Measurements from ENCODE around the gene RMRP.

DNA sequence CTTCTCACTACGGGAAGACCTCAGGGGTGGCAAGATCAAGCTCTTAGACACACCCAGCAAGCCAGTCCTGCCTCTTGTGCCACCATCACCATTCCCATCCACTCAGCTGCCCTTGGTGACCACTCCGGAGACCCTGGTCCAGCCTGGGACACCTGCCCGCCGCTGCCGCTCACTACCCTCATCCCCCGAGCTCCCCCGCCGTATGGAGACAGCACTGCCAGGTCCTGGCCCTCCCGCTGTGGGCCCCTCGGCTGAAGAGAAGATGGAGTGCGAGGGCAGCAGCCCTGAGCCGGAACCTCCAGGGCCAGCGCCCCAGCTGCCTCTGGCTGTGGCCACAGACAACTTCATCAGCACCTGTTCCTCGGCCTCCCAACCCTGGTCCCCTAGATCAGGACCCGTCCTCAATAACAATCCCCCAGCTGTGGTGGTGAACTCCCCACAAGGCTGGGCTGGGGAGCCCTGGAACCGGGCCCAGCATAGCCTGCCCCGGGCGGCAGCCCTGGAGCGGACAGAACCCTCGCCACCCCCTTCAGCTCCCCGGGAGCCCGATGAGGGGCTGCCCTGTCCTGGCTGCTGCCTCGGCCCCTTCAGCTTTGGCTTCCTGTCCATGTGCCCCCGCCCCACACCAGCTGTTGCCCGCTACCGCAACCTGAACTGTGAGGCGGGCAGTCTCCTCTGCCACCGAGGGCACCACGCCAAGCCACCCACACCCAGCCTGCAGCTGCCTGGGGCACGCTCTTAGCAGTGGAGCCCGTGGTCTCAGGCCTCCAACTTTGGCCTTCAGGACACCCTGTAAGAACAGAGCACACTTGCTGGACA is 48.6 kb downstream of the RMRP start:
- TF ChIP-seq, protein P1, sequence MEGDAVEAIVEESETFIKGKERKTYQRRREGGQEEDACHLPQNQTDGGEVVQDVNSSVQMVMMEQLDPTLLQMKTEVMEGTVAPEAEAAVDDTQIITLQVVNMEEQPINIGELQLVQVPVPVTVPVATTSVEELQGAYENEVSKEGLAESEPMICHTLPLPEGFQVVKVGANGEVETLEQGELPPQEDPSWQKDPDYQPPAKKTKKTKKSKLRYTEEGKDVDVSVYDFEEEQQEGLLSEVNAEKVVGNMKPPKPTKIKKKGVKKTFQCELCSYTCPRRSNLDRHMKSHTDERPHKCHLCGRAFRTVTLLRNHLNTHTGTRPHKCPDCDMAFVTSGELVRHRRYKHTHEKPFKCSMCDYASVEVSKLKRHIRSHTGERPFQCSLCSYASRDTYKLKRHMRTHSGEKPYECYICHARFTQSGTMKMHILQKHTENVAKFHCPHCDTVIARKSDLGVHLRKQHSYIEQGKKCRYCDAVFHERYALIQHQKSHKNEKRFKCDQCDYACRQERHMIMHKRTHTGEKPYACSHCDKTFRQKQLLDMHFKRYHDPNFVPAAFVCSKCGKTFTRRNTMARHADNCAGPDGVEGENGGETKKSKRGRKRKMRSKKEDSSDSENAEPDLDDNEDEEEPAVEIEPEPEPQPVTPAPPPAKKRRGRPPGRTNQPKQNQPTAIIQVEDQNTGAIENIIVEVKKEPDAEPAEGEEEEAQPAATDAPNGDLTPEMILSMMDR (conservative IDR thresholded peaks at IDR 0.05 in 1 of 2, IDR thresholded peaks at IDR 0.05 in 1 of 2; ENCODE audit: extremely low read depth in 1 of 2, insufficient read depth in 1 of 2, low read depth in 1 of 2, low read length in 2 of 2) = no peak
- TF ChIP-seq EZH2 (IDR thresholded peaks at IDR 0.05; ENCODE audit: borderline replicate concordance, low read length) = no peak

Measured in mammary epithelial cell (primary cell).